Colonic mucosa (tissue), 4 donors: ENCODE results near the gene ENTPD6. TPM values are rescaled to one million over a fixed set of nuclear protein-coding genes. Genes with fewer than 3 reads are reported as not detected.
"Not testable (repeated sequence)": the region's sequence is repeated elsewhere in the genome, so short reads cannot be mapped to it uniquely, and the experiment has no call there.

Experiments
- DNase-seq: peaks from one replicate; pipeline ENCODE4 v3.0.0-alpha.2; 2020
- H3K27ac ChIP-seq: fragments of 200-600 bp; one replicate; pipeline ENCODE4 v1.8.0; 2021
- H3K27me3 ChIP-seq: fragments of 200-600 bp; one replicate; pipeline ENCODE4 v1.8.0; 2021
- H3K36me3 ChIP-seq: fragments of 200-600 bp; one replicate; pipeline ENCODE4 v1.8.0; 2021
- H3K4me1 ChIP-seq: fragments of 200-600 bp; one replicate; pipeline ENCODE4 v1.8.0; 2021; ENCODE audit warnings: mild to moderate bottlenecking
- H3K4me3 ChIP-seq: fragments of 200-600 bp; one replicate; pipeline ENCODE4 v1.8.0; 2021
- H3K9ac ChIP-seq, 2 donors: one replicate each; pipeline ENCODE4 v1.7.0; 2013; ENCODE audit warnings: control low read depth in 2 of 2, low read depth in 2 of 2, low read length in 2 of 2
- H3K9me3 ChIP-seq: fragments of 200-600 bp; one replicate; pipeline ENCODE4 v1.8.0; 2021
- CTCF ChIP-seq: fragments of 200-600 bp; IDR thresholded peaks from one replicate; pipeline ENCODE4 v1.8.0; 2022; ENCODE audit warnings: antibody characterized with exemption, mild to moderate bottlenecking
- intact Hi-C: fragments of 100-400 bp; cut with DNase I; formaldehyde crosslinking; loops from one replicate; pipeline ENCODE4 v1.14.1; 2022
- total RNA-seq, 2 donors: library from RNA; stranded (reverse); fragmentation: NEBNext Ultra II Directional in 1 of 2; extraction: Animal tissue kit (Norgen Biotek cat#: 25700) in 1 of 2; gene quantifications; one replicate each; pipeline ENCODE4 v1.2.1, GENCODE V29; 2021
- donor health status: healthy.
- donor health status: DM: no; HTN: no; CAD: no.
- donor health status: DM: no; HTN: no; CAD: no.

Gene ENTPD6
- total RNA-seq, 2 donors from 2014 or later, result 120 to 201 TPM

- Histone ChIP-seq H3K9ac (peak overlapping the region; percentile 5 to 80), H3K4me3 (peak overlapping the region; percentile 13), H3K4me1 (peaks cover 13% of the 10 kb centered on the region), H3K27me3 (no peaks in the 10 kb centered on the region), H3K27ac (peak overlapping the region; percentile 92), H3K9me3 (no peaks in the 10 kb centered on the region), H3K36me3 (no peaks in the 10 kb centered on the region)
- TF ChIP-seq CTCF, result no peak
- DNase-seq, result peak; percentile 94
- intact Hi-C loops, result no loop called here
Observed at GRCh38 chr20:25233016-25233772, 37.7 kb downstream of the ENTPD6 start.

GRCh38 chr20:25234009-25234849 lies 38.7 kb downstream of the ENTPD6 start:
- H3K27me3 ChIP-seq, H3K9me3 ChIP-seq, DNase-seq, H3K4me3 ChIP-seq, intact Hi-C loops, H3K36me3 ChIP-seq: not testable (repeated sequence)
- H3K4me1 ChIP-seq, result peaks cover 17% of the 10 kb centered on the region
- H3K27ac ChIP-seq, result peak overlapping the region; percentile 92
- peak overlapping the region in 1 of 2 donors; percentile 80 for H3K9ac ChIP-seq

- intact Hi-C loops, result no loop called here
- no peak overlapping the region for H3K27ac ChIP-seq
- H3K9me3 ChIP-seq, result no peaks in the 10 kb centered on the region
Observed at GRCh38 chr20:25236450-25237304, 41.2 kb downstream of the ENTPD6 start.

GRCh38 chr20:25237610-25238318 lies 42.3 kb downstream of the ENTPD6 start:
- H3K9me3 ChIP-seq, result no peaks in the 10 kb centered on the region
- H3K36me3 ChIP-seq, result no peaks in the 10 kb centered on the region
- no peak for TF ChIP-seq CTCF
- peak overlapping the region; percentile 50 for H3K27ac ChIP-seq
- peak; percentile 68 for DNase-seq
- H3K27me3 ChIP-seq, result no peaks in the 10 kb centered on the region
- H3K4me3 ChIP-seq, result no peak overlapping the region
- intact Hi-C loops, result no loop called here
- H3K4me1 ChIP-seq, result peaks cover 17% of the 10 kb centered on the region
- H3K9ac ChIP-seq, result no peak overlapping the region

More at GRCh38 chr20:25236450-25237304, 41.2 kb downstream of the ENTPD6 start:
- Histone ChIP-seq H3K4me3 (no peak overlapping the region), H3K9ac (no peak overlapping the region), H3K36me3 (no peaks in the 10 kb centered on the region), H3K27me3 (no peaks in the 10 kb centered on the region), H3K4me1 (peaks cover 17% of the 10 kb centered on the region)
- no peak for DNase-seq
- TF ChIP-seq CTCF, result no peak

GRCh38 chr20:25238319-25239037 lies 43.0 kb downstream of the ENTPD6 start:
- no peak for DNase-seq
- Histone ChIP-seq H3K27me3 (no peaks in the 10 kb centered on the region), H3K9ac (no peak overlapping the region), H3K27ac (peak overlapping the region; percentile 50), H3K4me3 (no peak overlapping the region), H3K4me1 (peaks cover 17% of the 10 kb centered on the region), H3K36me3 (no peaks in the 10 kb centered on the region), H3K9me3 (no peaks in the 10 kb centered on the region)
- TF ChIP-seq CTCF, result no peak
- intact Hi-C loops, result no loop called here
